Left colon (tissue), 2 donors: ENCODE results near the gene NCOR1. TPM values are rescaled to one million over a fixed set of nuclear protein-coding genes. Genes with fewer than 3 reads are reported as not detected.
"Not testable (repeated sequence)": the region's sequence is repeated elsewhere in the genome, so short reads cannot be mapped to it uniquely, and the experiment has no call there.

Source experiments
- ATAC-seq: fragments of 200-7000 bp; cut with Tn5 transposase; one replicate; pipeline ENCODE4 v1.9.1; 2020; ENCODE audit warnings: mild to moderate bottlenecking, moderate library complexity
- DNase-seq, 2 donors: peaks; one replicate each; pipeline ENCODE4 v3.0.0-alpha.2; 2020
- intact Hi-C, 2 donors: fragments of 100-400 bp; cut with DNase I in 1 of 2; cut with micrococcal nuclease in 1 of 2; formaldehyde crosslinking; loops; one replicate each; pipeline versions ENCODE4 v1.11.2 to v1.14.0; 2022; cut with DNase I, micrococcal nuclease
- total RNA-seq, 2 donors: library from RNA; stranded (reverse); fragmentation: NEBNext Ultra II Directional; extraction: Animal tissue kit (Norgen Biotek cat#: 25700); gene quantifications; one replicate each; pipeline ENCODE4 v1.2.1, GENCODE V29; 2021
- donor health status: DM: no; HTN: no; CAD: no.
- donor health status: DM: yes; HTN: yes; CAD: no.

NCOR1 gene
- total RNA-seq, 2 donors from 2014 or later, result 181 to 257 TPM

DNA sequence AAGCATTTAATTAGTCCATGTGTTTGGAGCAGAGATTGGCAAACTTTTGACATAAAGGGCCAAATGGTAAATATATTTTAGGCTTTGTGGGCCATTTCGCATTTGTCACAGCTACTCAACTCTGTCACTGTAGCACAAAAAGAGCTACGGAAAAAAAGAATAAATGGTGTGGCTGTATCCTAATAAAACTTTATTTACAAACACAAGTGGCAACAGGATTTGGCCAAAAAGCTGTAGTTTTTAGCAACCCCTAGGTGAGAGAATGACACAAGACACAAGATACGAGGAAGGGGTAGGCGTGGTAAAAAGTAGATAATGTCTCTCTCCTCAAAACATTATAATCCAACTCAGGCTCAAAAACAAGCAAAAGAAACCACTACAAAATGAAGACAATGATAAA is 149.2 kb downstream of the NCOR1 start:
- intact Hi-C loops, result no loop called here
- no peak for ATAC-seq
- no peak for DNase-seq

DNA sequence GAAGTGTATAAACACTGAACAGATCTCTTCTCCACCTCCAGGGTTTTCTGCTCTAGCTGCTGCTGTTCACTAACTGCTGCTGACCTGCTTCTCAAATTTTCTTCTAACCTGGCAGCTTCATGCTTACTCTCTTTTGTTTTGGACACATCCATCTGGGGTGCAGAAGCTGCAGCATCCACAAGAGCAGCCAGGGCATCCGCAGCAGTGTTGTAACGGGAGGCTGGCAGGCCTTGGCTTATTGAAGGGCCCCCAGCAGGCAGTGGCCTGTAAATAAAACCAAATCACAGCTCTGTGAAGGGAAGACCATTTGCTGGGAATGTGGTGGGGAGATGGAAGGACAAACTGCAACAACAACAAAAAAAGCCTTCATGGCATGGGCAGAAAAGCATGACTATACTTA is 153.7 kb downstream of the NCOR1 start:
- ATAC-seq (no peak), DNase-seq (no peak)
- intact Hi-C loops, result no loop called here

DNA sequence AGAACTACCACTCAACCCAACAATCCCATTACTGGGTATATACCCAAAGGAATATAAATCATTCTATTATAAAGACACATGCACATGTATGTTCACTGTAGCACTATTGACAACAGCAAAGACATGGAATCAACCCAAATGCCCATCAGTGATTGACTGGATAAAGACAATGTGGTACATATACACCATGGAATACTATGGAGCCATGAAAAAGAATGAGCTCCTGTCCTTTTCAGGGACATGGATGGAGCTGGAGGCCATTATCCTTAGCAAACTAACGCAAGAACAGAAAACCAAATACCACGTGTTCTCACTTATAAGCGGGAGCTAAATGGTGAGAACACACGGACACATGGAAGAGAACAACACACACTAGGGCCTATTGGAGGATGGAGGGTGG is 160.2 kb downstream of the NCOR1 start:
- DNase-seq, ATAC-seq, intact Hi-C loops: not testable (repeated sequence)

DNA sequence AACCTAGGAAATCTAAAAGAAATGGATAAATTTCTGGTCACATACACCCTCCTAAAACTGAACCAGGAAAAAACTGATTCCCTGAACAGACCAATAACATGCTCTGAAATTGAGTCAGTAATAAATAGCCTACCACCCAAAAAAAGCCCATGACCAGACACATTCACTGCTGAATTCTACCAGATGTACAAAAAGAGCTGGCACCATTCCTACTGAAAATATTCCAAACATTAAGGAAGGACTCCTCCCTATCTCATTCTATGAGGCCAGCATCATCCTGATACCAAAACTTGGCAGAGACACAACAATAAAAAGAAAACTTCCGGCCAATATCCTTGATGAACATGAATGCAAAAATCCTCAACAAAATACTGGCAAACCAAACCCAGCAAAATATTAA is 162.8 kb downstream of the NCOR1 start:
- no peak for ATAC-seq
- intact Hi-C loops, result no loop called here
- no peak for DNase-seq

GRCh38 chr17:16050844-16051243 is 164.5 kb downstream of the NCOR1 start:
- intact Hi-C loops, result no loop called here
- no peak for ATAC-seq
- DNase-seq, result no peak

DNA sequence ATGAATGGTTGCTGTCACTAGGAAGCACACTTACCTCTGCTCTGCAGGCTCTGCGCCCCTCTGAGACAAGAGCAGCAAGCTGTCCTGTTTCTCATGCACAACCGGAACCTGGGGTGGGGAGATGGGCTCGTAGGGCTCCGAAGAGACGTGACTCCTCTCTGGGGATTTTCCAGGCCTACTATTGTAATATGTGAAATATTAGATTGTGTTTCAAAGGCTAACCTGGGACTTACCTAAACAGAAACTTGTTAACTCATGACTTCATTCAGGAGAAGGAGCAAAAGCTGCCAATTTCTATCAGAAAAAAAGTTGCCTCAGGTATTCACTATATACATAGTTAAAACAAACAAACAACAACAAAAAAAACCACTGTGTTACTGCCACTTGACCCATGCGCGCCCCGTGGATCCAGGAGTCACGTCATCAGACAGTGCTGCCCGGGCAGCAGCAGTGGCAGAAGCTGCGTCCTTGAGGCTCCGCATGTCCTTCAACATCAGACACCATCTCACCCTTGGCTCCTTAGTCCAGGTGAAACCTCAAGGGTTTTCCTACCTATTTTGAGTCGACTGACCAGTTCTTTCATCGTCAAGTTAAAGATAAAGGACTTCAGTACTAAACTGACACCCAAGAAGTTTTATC is 166.4 kb downstream of the NCOR1 start:
- DNase-seq (no peak), ATAC-seq (no peak)
- intact Hi-C loops, result no loop called here

DNA sequence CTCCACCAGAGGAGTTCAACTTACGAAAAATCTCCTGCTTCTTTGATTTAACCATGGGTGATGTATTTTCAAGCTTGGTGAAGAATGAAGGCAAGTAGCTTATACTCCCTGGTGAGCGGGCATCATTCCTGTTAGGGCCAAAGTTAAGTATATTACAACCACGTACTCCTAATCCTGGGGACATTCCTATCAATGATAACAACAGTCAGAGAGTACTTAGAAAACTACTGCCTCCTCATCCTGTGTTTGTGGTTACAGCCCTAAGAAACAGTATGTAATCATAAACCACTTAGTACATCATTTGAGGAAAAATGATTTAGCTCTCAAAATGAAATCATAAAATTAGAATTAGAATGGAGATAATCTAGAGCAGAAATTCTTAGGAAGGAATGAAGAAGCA is 168.4 kb downstream of the NCOR1 start:
- DNase-seq (no peak), ATAC-seq (no peak)
- intact Hi-C loops, result no loop called here

GRCh38 chr17:16044487-16044886 is 170.8 kb downstream of the NCOR1 start:
- DNase-seq, result no peak
- no peak for ATAC-seq
- intact Hi-C loops, result no loop called here

GRCh38 chr17:16040710-16041251 is 174.6 kb downstream of the NCOR1 start:
- ATAC-seq (peak; percentile 66), DNase-seq (no peak)
- intact Hi-C loops, result no loop called here

DNA sequence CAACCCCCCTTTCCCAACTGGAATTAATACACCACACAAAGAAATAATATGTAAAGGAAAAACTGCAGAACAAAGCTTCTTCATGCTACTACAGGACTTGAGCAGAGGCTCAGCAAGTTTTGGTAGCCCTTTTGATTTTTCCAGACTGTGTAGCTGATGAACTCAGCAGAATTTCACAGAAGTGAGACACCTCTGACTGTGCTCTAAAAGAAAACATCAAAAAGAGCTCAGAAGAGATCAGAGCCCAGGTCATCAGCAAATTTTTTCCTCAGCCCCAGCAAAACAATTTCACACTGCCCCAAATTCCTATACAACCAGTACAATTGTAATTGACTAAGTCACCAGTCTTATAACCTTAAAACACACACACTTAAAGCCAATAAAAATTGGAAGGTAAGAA is 177.7 kb downstream of the NCOR1 start:
- no peak for ATAC-seq
- intact Hi-C loops, result loop anchor here in 1 of 2 donors (10.0 kb wide), 1 partner anchor 57 kb away; no protein-coding TSS in a partner anchor
- no peak for DNase-seq

DNA sequence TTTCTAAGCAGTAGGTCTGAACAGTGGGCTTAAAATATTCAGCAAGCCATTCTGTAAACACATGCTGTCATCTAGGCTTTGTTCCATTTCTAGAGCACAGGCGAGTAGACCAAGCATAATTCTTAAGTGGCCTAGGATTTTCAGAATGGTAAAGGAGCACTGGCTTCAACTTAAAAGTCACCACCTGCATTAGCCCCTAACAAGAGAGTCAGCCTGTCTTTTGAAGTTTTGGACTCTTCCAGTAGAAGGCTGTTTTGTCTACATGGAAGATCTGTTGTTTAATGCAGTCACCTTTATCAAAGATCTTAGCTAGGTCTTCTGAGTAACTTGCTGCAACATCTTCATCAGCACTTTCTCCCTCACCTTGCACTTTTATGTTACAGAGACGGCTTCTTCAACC is 179.1 kb downstream of the NCOR1 start:
- intact Hi-C loops, result loop anchor here in 1 of 2 donors (10.0 kb wide), 1 partner anchor 59 kb away; no protein-coding TSS in a partner anchor
- ATAC-seq (no peak), DNase-seq (no peak)

DNA sequence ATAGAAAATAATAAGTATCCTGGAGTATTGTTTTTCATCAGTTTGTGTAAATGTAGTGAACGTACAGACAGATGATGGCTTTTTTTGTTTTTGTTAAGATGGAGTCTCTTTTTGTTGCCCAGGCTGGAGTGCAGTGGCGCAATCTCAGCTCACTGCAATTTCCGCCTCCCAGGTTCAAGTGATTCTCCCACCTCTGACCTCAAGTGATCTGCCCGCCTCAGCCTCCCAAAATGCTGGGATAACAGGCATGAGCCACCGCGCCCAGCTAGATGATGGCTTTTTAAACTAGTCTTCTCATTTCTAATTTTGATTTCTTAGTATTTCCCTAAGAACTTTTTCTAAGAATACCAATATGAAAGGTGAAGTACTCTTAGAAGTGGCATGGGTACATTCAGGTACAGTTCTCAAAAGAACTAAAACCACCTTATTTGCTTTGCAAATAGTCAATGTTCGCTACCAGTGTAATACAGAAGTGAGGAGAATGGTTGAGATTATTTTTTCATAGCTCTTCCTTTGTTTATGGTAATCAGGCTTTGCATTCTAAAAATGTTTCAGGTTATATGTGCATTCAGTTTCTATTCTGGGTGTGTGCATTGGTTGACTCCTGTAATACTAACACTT is 181.5 kb downstream of the NCOR1 start:
- intact Hi-C loops, result loop anchor here in 1 of 2 donors (10.0 kb wide), 1 partner anchor 61 kb away; no protein-coding TSS in a partner anchor
- no peak for ATAC-seq

GRCh38 chr17:16027708-16028584 is 187.4 kb downstream of the NCOR1 start:
- ATAC-seq (peak; percentile 49), DNase-seq (no peak)
- intact Hi-C loops, result no loop called here

More for the DNA sequence above, 181.5 kb downstream of the NCOR1 start:
- no peak for DNase-seq

- intact Hi-C loops, result no loop called here
- ATAC-seq, result peak; percentile 4
- no peak for DNase-seq
These were observed 188.4 kb downstream of the NCOR1 start for GRCh38 chr17:16026895-16027294.

GRCh38 chr17:16025202-16025601 is 190.1 kb downstream of the NCOR1 start:
- no peak for ATAC-seq
- intact Hi-C loops, result no loop called here

DNA sequence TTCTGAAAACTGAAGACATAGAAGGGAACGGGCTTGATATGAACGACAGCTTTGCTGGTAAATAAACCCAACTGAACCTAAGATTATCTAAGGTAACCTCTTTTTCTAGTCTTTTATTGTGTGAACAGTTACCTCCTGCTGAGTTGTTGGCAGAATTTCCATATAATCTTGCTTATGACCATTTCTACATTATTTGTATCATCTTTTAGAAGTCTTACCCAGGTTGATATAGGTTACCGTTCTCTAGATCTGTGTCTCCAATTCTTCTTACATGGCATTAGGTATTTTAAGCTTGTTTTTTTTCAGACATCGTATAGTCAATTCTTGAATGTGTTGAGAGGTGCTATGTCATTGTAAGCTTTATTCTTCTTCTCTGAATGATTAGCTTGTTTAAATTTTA is 191.5 kb downstream of the NCOR1 start:
- DNase-seq (no peak), ATAC-seq (no peak)
- intact Hi-C loops, result no loop called here

More at GRCh38 chr17:16025202-16025601, 190.1 kb downstream of the NCOR1 start:
- DNase-seq, result no peak

DNA sequence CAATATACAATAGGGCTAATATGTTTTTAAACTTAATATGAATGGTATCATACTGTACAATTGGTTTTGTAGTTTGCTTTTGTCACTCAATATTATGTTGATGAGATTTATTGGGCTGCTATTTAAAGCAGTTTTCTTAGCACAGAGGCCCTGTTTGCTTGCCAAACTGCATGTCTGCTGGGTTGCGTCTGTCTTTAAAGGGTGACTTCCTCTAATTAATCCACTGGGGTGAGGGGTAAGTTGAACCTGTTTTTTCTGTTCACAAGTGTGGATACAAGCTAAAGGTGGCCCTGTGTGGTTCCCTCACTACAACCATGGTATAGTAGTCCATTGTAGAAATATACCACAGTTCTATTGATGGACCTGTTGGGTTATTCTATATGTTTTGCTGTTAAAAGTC is 196.0 kb downstream of the NCOR1 start:
- intact Hi-C loops, result no loop called here
- DNase-seq (no peak), ATAC-seq (no peak)

DNA sequence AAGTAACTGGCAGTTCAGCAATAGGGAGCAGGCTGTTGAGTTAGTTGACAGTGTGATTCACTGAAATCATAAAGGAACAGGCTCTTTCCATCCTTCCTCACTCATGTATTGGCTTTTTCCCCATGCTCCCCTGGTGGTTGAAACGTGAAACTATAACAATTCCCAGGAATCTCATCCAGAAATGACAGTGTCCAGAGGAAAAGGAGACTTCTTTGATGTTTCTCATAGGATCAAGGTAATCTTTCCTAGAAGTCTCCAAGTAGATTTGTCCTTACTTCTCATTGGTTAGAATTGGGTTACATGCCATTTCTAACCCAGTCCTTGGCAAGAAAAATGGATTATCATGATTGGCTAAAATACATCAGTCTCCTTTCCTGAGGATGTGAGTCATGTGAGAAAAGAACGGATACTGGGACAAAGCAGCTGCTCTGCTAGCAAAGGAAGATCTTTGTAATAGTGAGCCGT is 201.4 kb downstream of the NCOR1 start:
- intact Hi-C loops, result no loop called here
- no peak for DNase-seq
- peak; percentile 60 for ATAC-seq

DNA sequence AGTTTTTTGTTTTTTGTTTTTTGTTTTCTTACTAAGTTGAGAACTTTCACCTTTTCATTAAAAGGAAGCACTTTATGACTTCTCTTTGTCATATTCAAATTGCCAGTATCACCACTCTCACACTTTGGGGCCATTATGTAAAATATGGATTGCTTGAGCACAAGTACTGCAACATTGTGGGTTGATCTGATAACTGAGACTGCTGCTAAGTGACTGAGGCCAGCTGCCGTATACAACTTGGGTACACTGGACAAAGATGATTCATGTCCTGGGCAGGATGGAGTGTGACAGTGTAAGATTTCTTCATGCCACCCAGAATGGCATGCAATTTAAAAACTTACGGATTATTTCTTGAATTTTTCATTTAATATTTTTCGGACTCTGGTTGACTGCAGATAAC is 207.9 kb downstream of the NCOR1 start:
- intact Hi-C loops, result no loop called here
- ATAC-seq, result no peak
- DNase-seq, result no peak
